Uterus (tissue), 2 donors: ENCODE data around the gene RNF225.

ENCODE experiments used
- CTCF ChIP-seq, 4 experiments: fragments of 200-600 bp in 2 of 4; fragments of 450-650 bp in 2 of 4; sonication (generic) in 2 of 4; IDR thresholded peaks; one replicate each; pipeline ENCODE4 v1.5.1; 2016 to 2019; ENCODE audit warnings: antibody characterized with exemption in 4 of 4, mild to moderate bottlenecking in 2 of 4, moderate library complexity in 1 of 4
- POLR2A ChIP-seq, 2 donors: fragments of 450-650 bp; IDR thresholded peaks; one replicate each; pipeline ENCODE4 v1.6.1; 2016; ENCODE audit warnings: antibody characterized with exemption in 2 of 2, mild to moderate bottlenecking in 1 of 2, moderate library complexity in 1 of 2

- no peak for TF ChIP-seq CTCF (IDR thresholded peaks at IDR 0.05)
- no peak for TF ChIP-seq POLR2A (IDR thresholded peaks at IDR 0.05)
Observed at GRCh38 chr19:58381460-58382212, 13.8 kb upstream of the RNF225 start.
